Smooth muscle cell (in vitro differentiated cells): Measurements from ENCODE around the gene HSD17B11. TPM values are rescaled to one million over a fixed set of nuclear protein-coding genes. Genes with fewer than 3 reads are reported as not detected.
"Not testable (repeated sequence)": the region's sequence is repeated elsewhere in the genome, so short reads cannot be mapped to it uniquely, and the experiment has no call there.

ENCODE experiments used
- DNase-seq: peaks from one replicate; lab custom pipeline; 2025; ENCODE audit not compliant: unreplicated experiment; lab: John Stamatoyannopoulos, UW
- H2AFZ ChIP-seq: fragments of 200-600 bp; sonication (generic); 2 replicates; pipeline ENCODE4 v1.6.0; 2016; ENCODE audit warnings: antibody characterized with exemption, low read depth, mild to moderate bottlenecking
- H3F3A ChIP-seq: fragments of 200-600 bp; sonication (generic); 2 replicates; pipeline ENCODE4 v1.6.0; 2017; ENCODE audit warnings: antibody characterized with exemption, low read depth
- H3K27ac ChIP-seq: fragments of 200-600 bp; sonication (generic); 2 replicates; pipeline ENCODE4 v1.5.1; 2016; ENCODE audit warnings: low read depth, mild to moderate bottlenecking
- H3K27me3 ChIP-seq: fragments of 200-600 bp; sonication (generic); 2 replicates; pipeline ENCODE4 v1.6.1; 2016; ENCODE audit warnings: low read depth, mild to moderate bottlenecking
- H3K36me3 ChIP-seq: fragments of 200-600 bp; sonication (generic); 2 replicates; pipeline ENCODE4 v1.5.1; 2016; ENCODE audit warnings: low read depth
- H3K4me1 ChIP-seq: fragments of 200-600 bp; sonication (generic); 2 replicates; pipeline ENCODE4 v1.5.1; 2016; ENCODE audit warnings: low read depth
- H3K4me2 ChIP-seq: fragments of 200-600 bp; sonication (generic); 2 replicates; pipeline ENCODE4 v1.6.0; 2016; ENCODE audit warnings: mild to moderate bottlenecking
- H3K4me3 ChIP-seq: fragments of 200-600 bp; sonication (generic); 2 replicates; pipeline ENCODE4 v1.5.1; 2016; ENCODE audit warnings: mild to moderate bottlenecking
- H3K79me2 ChIP-seq: fragments of 200-600 bp; sonication (generic); 2 replicates; pipeline ENCODE4 v1.6.0; 2016; ENCODE audit warnings: low read depth, mild to moderate bottlenecking
- H3K9ac ChIP-seq: fragments of 200-600 bp; sonication (generic); 2 replicates; pipeline ENCODE4 v1.6.0; 2016; ENCODE audit warnings: low read depth
- H3K9me3 ChIP-seq: fragments of 200-600 bp; sonication (generic); replicated peaks from 2 replicates; pipeline ENCODE4 v1.5.1; 2016; ENCODE audit warnings: low read depth
- H4K20me1 ChIP-seq: fragments of 200-600 bp; sonication (generic); 2 replicates; pipeline ENCODE4 v1.6.0; 2016; ENCODE audit warnings: low read depth
- CTCF ChIP-seq: fragments of 200-600 bp; sonication (generic); IDR thresholded peaks from 2 replicates; pipeline ENCODE4 v1.5.1; 2017; ENCODE audit warnings: borderline replicate concordance, mild to moderate bottlenecking, antibody characterized with exemption; ENCODE audit not compliant: insufficient read depth, poor library complexity, severe bottlenecking
- WGBS: methylation state at CpG from one replicate; pipeline ENCODE4 v1.1.7; 2016; ENCODE audit warnings: low lambda C conversion rate; 5-methylcytosine and 5-hydroxymethylcytosine counted together
- polyA plus RNA-seq: library from polyadenylated mRNA; unstranded; fragments of >200 nt; fragmentation: Nextera tagmentation; extraction: Ambion mirVana; gene quantifications from 2 replicates; pipeline ENCODE4 v1.2.1, GENCODE V29; 2016
- total RNA-seq: library from RNA; depleted of rRNA; stranded (reverse); fragments of >200 nt; gene quantifications from 2 replicates; pipeline ENCODE4 v1.2.3, GENCODE V29; 2014

The HSD17B11 gene
- total and polyA plus RNA-seq, 2 experiments from 2014 or later: 12.8 to 52.2 TPM

- Histone ChIP-seq H3K27ac (no peak overlapping the region), H3K4me1 (no peaks in the 10 kb centered on the region), H3K4me2 (no peak overlapping the region), H3F3A (no peaks in the 10 kb centered on the region), H3K79me2 (no peaks in the 10 kb centered on the region), H3K4me3 (no peak overlapping the region), H3K9me3 (no peaks in the 10 kb centered on the region), H3K36me3 (no peaks in the 10 kb centered on the region), H4K20me1 (no peaks in the 10 kb centered on the region), H2AFZ (no peak overlapping the region), H3K27me3 (no peaks in the 10 kb centered on the region), H3K9ac (no peak overlapping the region)
- WGBS: 89% methylated on average over 3 of the region's 3 CpGs
- no peak for DNase-seq
- no peak for TF ChIP-seq CTCF
Measured at GRCh38 chr4:87399148-87399547, 8.2 kb upstream of the HSD17B11 start.

- not testable (repeated sequence) for DNase-seq, H3K9ac ChIP-seq, H3K9me3 ChIP-seq, H2AFZ ChIP-seq, H3K4me2 ChIP-seq, H3K27ac ChIP-seq, H3K79me2 ChIP-seq, H3F3A ChIP-seq, H3K4me3 ChIP-seq, H3K27me3 ChIP-seq, H3K36me3 ChIP-seq, H3K4me1 ChIP-seq, H4K20me1 ChIP-seq
- WGBS: 95% methylated on average over 20 of the region's 20 CpGs
Measured at GRCh38 chr4:87395851-87396250, 4.9 kb upstream of the HSD17B11 start.

GRCh38 chr4:87395073-87395472, 4.1 kb upstream of the HSD17B11 start:
- H3K79me2 ChIP-seq, DNase-seq, H2AFZ ChIP-seq, H3K9me3 ChIP-seq, H3K4me2 ChIP-seq, H3F3A ChIP-seq, H3K4me1 ChIP-seq, H3K27ac ChIP-seq, H3K27me3 ChIP-seq, H3K4me3 ChIP-seq, H4K20me1 ChIP-seq, H3K9ac ChIP-seq, H3K36me3 ChIP-seq: not testable (repeated sequence)
- 94% methylated on average over 23 of the region's 23 CpGs for WGBS

- H3K9ac ChIP-seq: no peak overlapping the region
- no peaks in the 10 kb centered on the region for H3F3A ChIP-seq
- H2AFZ ChIP-seq: peak overlapping the region; percentile 12
- no peak for TF ChIP-seq CTCF
- H3K27ac ChIP-seq: no peak overlapping the region
- no peaks in the 10 kb centered on the region for H4K20me1 ChIP-seq
- H3K4me1 ChIP-seq: no peaks in the 10 kb centered on the region
- DNase-seq: no peak
- H3K9me3 ChIP-seq: no peaks in the 10 kb centered on the region
- WGBS: 95% methylated on average over 3 of the region's 3 CpGs
- peaks cover 23% of the 10 kb centered on the region for H3K79me2 ChIP-seq
- no peaks in the 10 kb centered on the region for H3K27me3 ChIP-seq
- no peak overlapping the region for H3K4me2 ChIP-seq
- no peak overlapping the region for H3K4me3 ChIP-seq
- no peaks in the 10 kb centered on the region for H3K36me3 ChIP-seq
Measured at GRCh38 chr4:87392183-87392582, 1.2 kb upstream of the HSD17B11 start.

GRCh38 chr4:87391576-87392054, 627 bp upstream of the HSD17B11 start:
- no peaks in the 10 kb centered on the region for H3K27me3 ChIP-seq
- no peak for DNase-seq
- H4K20me1 ChIP-seq: no peaks in the 10 kb centered on the region
- TF ChIP-seq CTCF: no peak
- peak overlapping the region; percentile 74 for H3K9ac ChIP-seq
- WGBS: 39% methylated on average over 16 of the region's 16 CpGs
- peak overlapping the region; percentile 83 for H3K4me2 ChIP-seq
- peak overlapping the region; percentile 70 for H3K4me3 ChIP-seq
- H3K9me3 ChIP-seq: no peaks in the 10 kb centered on the region
- H3K4me1 ChIP-seq: no peaks in the 10 kb centered on the region
- peak overlapping the region; percentile 57 for H3K27ac ChIP-seq
- H3K79me2 ChIP-seq: peaks cover 29% of the 10 kb centered on the region
- no peaks in the 10 kb centered on the region for H3K36me3 ChIP-seq
- no peaks in the 10 kb centered on the region for H3F3A ChIP-seq
- peak overlapping the region; percentile 90 for H2AFZ ChIP-seq
